HG02938 (cell line): ENCODE results near the gene VPS29.
"Not testable (repeated sequence)": the region's sequence is repeated elsewhere in the genome, so short reads cannot be mapped to it uniquely, and the experiment has no call there.

Experiments
- ATAC-seq: cut with Tn5 transposase; IDR thresholded peaks from one replicate; pipeline ENCODE4 v1.9.1; 2021; ENCODE audit warnings: mild to moderate bottlenecking, moderate library complexity; ENCODE audit not compliant: unreplicated experiment

The VPS29 gene

DNA sequence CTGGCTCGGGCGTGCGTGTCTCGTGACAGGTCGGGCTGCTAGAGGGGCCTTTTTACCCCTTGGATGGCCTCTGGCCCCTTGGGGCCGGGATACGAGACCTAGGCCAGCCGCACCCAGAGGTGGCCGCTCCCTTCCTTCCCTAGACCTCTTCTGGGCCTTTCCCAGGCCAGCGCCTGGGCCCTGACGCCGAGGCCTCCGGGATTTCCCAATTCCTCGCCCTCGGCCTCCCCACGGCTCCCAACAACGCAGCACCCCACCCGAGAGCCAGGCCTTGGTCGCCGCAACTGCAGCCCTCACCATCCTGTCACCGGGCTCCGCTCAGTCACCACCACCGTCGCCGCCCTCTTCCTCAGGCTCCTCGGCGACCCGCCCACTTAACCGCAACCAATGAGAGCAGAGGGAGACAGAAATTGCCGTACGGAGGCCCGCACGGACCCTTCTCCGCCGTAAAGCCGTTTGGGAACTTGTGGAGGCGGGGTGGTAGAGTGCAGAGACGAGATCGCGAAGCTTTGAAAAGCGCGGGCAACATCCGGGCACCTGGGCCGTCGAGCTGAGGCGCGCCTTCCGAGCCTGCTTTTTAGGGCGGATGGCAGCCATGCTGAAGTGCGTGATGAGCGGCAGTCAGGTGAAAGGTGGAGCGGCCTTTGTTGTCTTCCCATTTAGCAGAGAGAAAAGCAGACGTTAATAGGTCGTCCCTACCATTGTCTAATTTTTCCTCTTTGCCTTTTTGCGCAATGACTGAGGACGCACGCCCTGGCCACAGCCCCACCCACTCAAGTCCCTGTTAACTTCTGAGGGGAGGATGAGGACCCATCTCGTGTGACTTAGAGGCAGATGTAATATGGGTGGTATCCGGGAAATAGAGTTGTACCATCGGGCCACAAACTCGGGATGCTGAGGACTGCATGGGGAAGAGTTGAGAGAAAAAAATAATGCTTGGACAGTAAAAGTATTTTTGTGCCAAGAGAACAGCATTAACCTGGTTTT is at the start of gene VPS29, which contains the start of gene RAD9B:
Gene VPS29, minus strand, starts transcription at position 360 of the 987 bp plus-strand sequence. Its CDS starts 60 bp downstream, at position 300.
Gene RAD9B, plus strand, starts transcription at position 580 of the 987 bp plus-strand sequence. Its CDS starts 7 bp downstream, at position 587.
- peak; percentile 94 for ATAC-seq

DNA sequence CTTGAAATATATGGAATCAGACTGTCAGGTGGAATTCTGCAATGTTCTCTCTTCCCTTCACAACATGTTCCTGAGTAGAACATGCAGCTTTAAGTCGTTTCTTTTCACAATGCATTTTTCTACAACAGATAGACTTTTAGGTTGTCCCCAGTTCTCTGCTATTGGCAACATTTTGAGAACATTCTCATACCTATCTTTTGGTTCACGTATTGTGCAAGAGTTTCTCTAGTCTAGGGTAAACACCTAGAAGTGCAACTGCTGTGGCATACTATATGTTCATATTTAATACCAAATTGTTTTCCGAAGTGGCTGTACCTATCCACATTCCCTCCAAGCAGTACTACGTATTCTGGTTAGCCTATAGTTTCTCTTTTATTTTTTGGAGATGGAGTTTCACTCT is 49.1 kb upstream of the VPS29 start:
- ATAC-seq: no peak

DNA sequence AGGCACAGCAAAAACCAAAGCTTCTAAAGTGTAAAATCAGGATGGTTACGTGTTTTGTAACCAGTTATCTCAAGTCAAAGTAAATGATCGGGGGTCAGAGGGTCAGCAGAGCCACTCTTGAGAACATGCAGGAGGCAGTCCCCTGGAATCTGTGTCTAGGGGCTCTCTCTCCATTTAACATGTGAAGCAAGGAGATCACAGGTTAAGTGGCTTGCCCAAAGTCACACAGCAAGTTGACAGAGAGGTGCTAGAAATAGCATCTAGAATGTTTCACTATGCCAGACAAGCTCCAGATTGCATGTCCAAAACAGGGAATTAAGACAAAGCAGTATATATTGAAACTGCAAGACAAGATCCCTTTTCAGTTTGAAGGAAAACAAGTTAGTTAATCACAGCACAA is 47.8 kb upstream of the VPS29 start:
- ATAC-seq: no peak

DNA sequence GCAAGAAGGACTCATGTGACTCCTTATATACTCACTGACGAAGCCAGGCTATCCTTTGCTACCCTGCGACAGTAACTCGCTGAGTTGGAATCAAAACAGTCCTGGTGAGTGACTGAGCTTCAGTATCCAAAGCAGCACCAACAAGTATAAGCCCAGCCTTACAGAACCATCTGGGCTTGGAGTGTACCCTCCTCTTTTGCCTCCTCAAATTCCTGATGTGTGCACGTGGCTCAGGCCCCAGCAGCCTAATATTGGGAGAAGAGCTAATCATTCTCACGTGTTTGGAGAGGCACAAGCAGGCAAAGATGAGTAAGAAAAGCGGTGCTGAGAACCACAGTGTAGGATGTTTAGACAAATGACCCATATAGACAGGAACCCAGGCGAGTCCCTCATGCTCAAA is 46.8 kb upstream of the VPS29 start:
- no peak for ATAC-seq

GRCh38 chr12:110547090-110547489 is 45.2 kb upstream of the VPS29 start:
- ATAC-seq: no peak

DNA sequence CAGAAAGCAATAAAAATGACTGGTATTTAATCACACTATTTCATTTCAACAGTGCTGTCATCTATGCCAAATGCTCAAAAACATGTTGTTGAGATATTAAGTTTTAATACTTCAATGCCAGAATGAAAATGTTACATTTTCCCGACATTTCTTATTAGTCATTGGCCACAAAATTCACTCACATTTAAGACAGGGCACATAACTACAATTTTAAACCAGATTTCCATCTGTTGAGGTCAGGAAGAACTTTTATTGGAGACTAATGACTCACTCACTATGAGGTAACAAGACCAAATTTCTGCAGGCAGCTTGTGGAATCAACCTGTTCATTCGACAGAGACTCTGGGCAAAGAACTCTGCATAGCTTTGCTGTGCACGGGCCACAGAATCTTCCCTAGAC is 44.4 kb upstream of the VPS29 start:
- ATAC-seq: no peak

DNA sequence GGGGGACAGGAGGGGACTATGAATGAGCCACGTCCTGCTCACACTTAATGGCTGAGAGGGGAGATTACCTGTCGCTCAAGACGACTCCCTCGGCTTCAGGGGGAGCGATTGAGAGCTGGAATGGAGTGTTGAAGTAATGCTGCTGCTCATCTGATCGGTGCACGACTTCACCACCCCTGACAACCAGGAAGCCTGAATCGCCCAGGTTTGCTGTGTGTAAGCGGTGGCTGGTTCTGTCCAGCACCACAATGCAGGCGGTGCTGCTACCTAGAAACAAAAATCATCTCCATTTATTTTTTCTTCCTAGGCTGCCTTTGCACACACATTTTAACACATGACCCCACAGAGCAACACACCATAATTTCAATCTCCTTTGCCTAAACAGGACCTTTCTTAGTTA is 43.9 kb upstream of the VPS29 start:
- no peak for ATAC-seq

DNA sequence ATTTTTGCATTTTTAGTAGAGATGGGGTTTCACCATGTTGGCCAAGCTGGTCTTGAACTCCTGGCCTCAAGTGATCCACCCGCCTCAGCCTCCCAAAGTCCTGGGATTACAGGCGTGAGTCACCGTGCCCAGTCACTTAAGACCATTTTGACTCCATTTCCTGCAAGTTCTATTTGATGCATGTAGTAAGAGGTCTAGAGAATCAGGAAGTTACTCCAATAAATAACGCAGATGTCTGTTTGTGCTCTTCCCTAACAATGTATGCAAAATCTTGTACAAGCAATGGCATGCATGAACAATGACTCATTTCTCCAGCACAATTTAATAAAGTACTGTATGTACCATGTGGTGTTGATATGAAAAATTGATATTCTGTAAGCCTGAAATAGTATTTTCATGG is 43.3 kb upstream of the VPS29 start:
- ATAC-seq: not testable (repeated sequence)

DNA sequence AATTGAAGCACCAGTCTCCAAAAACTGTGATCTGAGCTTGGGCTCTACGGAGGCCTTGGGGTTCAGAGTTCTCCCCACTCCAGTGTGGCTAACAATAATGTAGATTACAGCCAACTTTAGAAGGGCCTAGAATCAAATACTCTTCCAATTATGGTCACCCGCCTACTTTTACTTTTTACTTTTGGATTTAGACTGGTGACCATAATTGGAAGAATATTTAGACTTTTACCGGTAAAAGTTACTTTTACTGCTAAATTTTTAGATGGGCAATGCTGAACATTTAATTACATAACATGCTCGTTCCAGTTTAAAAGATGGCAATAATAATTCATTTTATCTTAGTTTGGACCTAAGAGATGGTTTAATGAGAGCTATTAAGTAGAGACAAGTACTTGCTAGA is 42.1 kb upstream of the VPS29 start:
- ATAC-seq: no peak

GRCh38 chr12:110543252-110543959 is 41.5 kb upstream of the VPS29 start:
- no peak for ATAC-seq

DNA sequence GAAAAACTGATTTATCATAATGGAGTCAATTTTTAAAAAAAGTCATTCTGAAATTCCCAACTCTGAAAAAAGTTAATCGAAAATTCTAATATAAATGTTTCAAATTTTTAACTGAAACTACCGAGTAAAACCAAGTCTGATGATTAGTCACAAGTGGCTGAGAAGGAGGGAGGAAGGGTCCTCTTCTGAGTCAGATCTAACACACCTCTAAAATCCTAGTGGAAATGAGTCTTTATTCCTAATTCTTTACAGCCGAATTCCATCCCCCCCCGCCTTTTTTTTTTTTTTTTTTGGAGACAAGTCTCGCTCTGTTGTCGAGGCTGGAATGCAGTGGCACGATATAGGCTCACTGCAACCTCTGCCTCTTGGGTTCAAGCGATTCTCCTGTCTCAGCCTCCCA is 38.1 kb upstream of the VPS29 start:
- no peak for ATAC-seq

GRCh38 chr12:110538869-110539622 is 37.1 kb upstream of the VPS29 start:
- ATAC-seq: no peak

DNA sequence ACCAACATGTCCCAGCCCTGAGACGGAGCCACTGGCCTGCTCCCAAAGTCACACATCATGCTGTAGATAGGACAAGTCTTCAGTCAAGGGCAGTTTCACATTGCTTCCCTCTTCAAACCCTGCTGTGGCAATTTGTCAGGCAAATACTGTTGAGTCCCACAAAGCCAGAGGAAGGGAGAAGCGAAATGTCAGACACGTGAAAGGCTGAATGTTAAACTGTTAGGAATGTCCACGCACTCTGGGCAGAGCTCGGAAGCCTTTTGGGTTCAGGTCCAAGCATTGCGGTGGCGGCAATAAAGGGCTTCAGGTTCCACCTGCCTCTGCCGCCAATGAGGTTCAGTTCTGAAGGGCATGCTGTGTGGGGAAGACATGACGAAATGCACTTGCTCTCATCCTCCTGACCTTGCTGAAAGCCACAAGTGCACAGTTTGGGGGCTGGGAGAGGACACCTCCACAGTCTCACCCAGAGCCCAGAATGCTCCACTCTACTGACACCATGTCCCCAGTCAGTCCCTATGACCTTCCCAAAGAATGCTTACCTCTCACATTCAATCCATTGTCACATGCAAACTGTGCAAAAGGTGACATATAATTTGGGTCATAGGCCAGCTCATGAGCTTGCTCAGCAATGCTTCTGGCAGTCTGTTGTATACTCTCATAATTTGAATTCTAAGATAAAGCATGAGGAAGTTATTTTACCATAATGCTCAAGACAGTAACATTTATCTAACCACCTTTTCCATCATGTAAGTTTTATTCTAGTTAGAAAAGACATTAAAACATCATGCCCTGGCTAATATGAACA is 35.9 kb upstream of the VPS29 start:
- ATAC-seq: no peak

GRCh38 chr12:110536834-110537604 is 35.1 kb upstream of the VPS29 start:
- no peak for ATAC-seq

DNA sequence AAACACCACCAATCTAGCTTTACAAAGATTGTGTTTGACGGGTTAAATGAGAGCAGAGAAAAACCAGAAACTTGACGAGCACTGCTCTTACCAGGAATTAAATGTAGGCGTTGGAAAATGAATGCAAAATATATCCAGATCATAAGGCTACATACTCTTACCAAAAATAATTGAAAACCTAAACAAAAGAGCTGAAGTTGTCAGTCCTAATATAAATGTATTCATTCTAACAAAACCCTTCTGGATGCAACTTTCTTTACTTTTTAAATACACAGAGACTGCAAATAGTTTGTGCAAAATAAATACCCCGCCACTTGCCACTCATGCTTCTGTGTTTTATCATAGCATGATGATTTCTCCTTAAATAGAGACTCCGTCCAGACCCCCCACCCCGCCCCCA is 32.9 kb upstream of the VPS29 start:
- ATAC-seq: no peak

DNA sequence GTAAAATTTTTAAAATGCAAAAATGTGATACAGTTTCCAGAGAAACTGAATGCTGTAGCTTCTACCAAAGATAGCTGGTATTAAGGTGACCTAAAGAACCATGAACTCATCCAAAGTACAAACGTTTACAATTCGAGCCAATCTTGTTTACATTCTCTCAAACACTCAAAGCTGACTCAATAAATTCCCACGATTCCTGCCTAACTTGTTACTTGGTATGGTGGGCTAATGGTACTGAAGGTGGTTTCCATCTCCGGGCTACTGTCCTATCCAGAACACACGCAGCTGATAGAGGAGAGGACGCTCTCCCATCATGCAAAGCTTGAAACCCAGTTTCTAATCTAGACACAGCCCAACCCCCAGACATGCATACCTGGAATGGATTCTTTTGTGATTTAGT is 31.7 kb upstream of the VPS29 start:
- no peak for ATAC-seq

GRCh38 chr12:110532644-110533043 is 30.7 kb upstream of the VPS29 start:
- ATAC-seq: no peak

DNA sequence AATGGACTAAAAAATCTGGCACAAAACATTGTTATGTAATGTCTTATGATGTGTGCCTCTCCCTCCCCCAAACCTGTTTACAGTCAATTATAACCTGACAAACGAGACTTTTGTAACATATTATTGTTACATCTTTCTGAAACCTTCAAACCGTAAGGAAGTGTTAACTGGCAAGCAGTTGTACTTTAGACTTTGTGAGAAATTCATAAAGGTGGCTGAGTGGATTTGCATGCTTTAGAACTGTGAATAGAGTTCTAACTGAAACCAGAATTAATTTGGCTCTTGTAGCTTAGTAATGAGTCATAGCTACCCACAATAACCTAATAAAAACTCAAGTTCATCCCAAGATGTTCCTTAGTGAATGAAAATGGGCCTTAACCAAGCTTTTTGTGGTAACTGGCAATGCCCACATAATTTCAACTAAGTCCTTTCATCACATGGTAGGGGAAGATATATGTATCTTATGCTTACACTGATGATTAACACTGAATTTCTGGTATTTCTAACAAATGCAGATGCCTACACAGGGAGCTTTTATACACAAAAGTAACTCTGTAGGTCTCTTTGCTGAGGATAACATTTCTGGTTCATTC is 29.9 kb upstream of the VPS29 start:
- ATAC-seq: peak; percentile 89

DNA sequence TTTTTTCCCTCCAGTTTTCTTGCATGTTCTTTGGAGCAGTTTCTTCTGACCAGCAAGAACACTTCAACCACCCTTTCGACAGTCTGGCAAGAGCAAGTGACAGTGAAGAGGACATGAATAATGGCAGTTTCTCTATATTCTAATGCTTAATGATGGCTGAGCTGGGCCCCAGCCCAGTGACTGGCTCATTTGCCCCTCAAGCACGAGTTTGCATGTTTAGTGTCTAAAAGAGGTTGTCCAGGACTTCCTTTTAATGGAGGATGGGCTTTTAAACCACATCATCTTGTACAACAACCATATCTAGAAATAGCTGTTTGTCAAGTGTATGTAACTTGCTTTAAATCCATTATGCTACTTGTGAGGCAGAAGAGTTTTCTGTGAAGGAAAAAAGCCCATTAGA is 28.6 kb upstream of the VPS29 start:
- ATAC-seq: no peak
